Measurements from ENCODE around the gene DLX4.

The DLX4 gene

GRCh38 chr17:49990331-49990730, 21.3 kb downstream of the DLX4 start:
- no peak for DNase-seq

DNA sequence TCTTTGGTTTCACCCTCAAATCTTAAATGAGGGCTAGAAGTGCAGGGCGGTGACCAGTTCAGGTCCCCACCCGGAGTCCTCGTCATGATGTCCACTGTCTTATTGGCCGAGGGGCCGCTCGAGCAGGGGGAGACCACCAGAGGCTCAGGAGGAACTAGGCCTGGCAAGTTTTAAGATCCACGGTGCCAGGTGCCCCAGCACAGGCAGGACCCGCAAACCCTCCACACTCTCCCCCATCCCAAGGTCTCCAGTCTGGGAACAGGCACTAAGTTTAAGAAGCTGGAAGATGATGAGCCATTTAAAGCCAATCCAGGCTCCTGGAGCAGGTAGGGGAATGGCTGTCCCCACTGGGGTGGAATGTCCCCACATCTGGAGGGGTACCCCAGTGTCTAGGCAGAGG, 21.9 kb downstream of the DLX4 start:
- no peak for DNase-seq

GRCh38 chr17:49991409-49991808, 22.4 kb downstream of the DLX4 start:
- no peak for DNase-seq

DNA sequence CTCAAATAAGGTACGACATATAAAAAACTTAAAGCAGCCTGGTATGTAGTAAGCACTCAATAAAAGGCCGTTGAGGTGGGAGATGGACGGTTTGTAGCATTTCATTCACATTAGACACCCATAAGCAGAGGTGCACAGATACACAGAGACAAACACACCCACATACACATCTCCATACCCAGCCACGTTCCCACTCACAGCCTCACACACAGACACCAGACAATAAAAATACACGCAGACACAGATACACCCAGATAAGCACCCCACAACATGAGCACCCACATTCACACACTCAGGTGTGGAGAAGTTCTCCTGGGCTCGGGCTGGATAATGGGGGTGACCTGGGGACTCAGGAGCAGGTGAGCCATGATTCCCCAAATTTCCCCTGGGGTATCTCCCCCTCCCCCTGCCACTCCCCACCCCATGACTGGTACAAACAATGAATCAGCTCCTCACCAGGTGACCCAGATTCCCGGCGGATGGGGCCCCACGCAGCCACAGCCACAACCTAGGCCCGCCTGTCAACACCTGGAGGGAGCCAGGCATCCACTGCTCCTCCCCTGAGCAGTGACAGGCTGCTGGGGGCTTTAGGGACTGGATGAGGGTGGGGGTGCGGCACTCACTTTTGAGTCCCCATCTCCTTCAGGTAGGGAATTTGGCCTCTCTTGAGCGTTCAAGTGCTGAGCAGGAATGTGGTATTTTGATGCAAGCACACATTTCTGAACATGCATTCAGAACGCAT, 23.4 kb downstream of the DLX4 start:
- no peak for DNase-seq

- no peak for DNase-seq
Observed at GRCh38 chr17:49992933-49993422, 24.0 kb downstream of the DLX4 start.

- DNase-seq: no peak
Observed at GRCh38 chr17:49993423-49994060, 24.6 kb downstream of the DLX4 start.

DNA sequence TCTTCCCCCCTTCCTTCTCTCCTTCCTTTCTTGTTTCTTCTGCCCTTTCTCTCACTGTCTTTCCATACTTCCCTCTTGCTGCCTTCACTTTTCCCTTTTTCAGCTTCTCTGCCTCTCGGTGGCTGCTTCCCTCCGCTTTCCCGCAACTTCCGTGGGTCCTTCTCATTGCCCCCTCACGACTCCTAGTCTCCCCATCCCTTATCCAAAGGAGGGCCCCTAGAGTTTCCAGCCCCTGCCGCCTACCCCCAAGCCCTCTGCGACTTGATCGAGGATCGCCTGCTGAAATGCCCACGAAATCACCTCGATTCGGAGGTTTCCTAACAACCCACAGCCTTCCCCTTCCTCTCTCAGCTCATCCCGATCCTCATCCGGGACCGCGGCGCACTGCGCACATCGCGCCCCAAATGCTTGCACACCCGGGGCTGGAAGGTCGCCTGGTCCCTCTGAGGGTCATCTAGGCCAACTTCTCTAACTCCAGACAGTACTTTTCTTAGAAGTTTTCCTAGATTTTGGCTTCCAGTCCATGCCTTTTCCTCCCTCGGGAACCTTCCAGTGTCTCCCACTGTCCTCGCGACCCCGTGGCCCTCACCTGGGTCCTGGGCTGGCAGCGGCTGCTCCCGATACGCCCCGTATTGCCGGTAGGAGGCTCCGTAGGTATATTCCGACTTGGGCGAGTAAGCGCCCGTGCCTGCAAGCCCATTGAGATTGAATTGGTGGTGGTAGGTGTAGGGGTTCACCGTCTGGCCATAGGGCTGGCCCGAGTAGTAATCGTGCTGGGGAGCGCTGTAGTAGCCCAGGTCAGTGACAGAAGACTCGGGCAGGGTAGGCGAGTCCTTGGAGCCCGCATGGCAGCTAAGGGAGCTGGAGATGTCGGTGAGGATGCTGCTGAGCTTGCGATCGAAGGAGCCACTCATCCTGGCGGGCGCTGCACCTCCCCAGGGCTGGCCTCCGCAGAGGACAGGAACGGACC, 25.4 kb downstream of the DLX4 start:
- DNase-seq: no peak

DNA sequence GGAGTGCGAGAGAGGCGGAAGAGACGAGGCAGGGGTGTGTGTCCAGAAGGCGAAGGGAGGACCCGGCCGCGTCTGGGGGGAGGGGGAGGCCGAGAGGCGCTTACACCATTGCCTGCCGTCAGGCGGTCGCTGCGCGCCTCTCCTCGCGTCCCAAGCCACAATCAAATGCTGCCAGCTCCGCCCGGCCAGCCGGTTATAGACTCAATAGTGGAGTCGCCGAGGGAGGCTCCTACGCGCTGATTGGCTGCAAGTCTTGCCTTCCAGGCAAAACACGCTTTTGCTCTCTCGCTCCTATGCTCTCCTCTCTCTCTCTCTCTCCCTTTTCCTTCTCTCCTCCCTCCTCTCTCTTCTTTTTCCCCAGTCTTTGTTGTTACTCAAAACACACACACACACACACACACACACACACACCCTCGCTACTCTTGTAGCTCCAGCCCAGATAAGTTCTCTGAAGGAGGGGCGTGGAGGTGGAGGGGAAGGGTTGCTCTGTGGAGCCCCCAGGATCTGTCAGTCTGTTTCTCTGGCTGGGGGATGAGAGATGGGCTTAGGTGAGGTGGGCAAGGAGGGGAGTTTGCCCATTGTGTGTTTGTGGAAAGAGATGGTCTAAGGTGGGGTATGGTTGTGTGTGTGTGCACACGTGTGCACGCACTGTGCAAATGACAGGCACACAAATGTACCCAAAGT, 26.2 kb downstream of the DLX4 start, which contains the start of gene DLX3:
Gene DLX3 (minus strand): TSS at position 170 of the 684 bp plus-strand sequence. CDS start 226 bp downstream, outside the sequence.
- DNase-seq: peak; percentile 39

GRCh38 chr17:49996121-49996494, 27.1 kb downstream of the DLX4 start:
- no peak for DNase-seq

GRCh38 chr17:49996495-49997300, 27.7 kb downstream of the DLX4 start:
- no peak for DNase-seq

DNA sequence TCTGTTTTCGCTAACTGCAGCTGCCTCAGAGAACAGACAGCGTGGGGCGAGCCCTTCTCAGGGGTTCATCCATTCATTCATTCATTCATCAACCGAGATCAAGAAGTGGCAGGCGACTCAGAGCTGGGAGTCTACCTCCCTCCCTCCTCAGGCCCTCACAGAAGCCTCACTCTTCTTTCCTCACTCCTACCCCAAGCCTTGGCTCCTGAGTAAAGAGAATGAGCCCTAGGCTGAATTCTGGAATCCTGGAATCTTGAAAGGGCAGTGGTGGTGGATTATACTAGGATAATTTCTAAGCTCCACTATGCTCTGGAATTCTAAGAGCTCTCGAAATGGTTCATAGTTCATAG, 28.3 kb downstream of the DLX4 start:
- no peak for DNase-seq

DNA sequence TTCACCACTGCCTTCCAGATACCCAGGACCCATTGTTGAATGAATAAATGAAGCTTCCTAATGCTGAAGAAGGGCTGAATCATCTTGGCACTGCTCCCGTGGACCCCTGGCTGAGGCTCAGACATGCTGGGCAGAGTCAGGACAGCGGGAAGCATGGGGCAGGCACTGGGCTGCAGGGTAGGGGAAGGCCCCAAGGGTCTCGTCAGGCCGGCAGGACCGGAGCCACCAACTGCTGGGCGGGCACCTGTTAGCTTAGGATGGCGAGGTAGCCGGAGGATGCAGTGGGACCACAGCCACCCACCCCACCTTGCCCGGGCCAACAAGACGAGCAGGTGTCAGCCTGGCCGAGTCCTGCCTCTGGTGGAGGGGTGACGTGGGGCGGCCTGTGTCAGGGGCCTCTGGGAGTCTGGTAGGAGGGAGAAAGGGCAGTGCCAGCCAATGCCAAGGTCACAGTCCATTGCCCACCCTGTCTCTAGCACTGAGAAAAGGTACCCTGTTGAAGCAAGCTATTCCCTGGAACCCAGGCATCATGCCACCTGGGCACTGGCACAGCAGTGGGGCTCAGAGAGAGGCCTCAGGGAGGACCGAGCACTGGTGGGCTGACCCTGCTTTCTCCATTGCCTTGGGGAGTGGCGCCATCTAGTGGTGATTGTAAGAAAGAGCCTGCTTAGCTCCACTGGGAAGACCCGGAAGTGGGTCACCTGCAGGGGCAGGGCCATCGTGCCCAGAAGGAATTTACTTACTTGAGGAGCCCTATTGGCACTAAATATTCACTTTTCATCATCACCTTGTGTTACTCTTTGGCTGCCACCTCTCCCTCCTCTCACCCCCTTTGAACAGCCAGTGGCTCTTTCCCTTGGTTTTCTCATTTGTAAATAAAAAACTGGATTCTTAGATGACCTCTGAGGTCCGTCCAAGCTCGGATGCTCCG, 29.0 kb downstream of the DLX4 start:
- peak; percentile 78 for DNase-seq

- DNase-seq: no peak
Observed at GRCh38 chr17:49998836-49999511, 30.0 kb downstream of the DLX4 start.

GRCh38 chr17:50003911-50004310, 34.9 kb downstream of the DLX4 start:
- no peak for DNase-seq

GRCh38 chr17:50009282-50009681, 40.3 kb downstream of the DLX4 start:
- DNase-seq: no peak

DNA sequence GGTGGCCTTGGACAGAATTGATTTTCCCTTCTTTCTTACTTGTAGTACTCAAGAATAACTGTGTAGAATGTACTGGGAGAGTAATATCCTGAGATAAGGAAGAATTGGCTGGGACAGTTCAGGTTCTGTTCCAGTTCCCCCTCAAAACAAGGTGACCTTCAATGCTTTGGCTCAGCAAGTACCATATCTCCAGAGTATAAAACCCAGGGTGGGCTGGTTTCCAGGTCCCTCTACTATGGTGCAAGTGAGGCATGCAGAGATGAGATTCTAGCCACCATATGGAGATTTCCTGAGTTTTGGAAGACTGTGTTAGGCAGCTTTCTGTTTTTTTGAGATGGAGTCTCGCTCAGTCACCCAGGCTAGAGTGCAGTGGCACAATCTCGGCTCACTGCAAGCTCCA, 44.1 kb downstream of the DLX4 start:
- no peak for DNase-seq

DNA sequence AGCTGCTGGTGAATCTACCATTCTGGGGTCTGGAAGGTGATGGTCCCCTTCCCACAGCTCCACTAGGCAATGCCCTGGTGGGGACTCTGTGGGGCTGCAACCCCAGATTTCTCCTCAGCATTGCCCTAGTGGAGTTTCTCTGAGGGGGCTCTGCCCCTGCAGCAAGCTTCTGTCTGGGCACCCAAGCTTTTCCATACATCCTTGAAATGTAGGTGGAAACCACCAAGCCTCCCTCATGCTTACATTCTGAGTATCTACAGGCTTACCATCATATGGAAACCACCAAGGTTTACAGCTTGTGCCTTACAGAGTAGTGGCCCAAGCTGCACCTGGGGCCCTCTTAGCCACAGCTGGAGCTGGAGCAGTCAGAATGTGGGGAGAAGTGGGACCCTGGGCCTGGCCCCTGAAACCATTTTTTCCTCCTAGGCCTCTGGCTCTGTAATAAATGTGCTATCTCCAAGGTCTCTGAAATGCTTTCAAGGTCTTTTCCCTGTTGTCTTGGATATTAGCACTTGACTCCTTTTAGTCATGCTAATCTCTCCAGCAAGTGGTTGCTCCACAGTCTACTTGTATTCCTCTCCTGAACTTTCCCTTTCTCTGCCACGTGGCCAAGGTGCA, 45.6 kb downstream of the DLX4 start:
- no peak for DNase-seq

- DNase-seq: no peak
Observed at GRCh38 chr17:50015146-50015545, 46.2 kb downstream of the DLX4 start.

- no peak for DNase-seq
Observed at GRCh38 chr17:50018909-50019308, 49.9 kb downstream of the DLX4 start.

All from amniotic stem cell (primary cell).